Smooth muscle cell (in vitro differentiated cells): ENCODE data around the gene ZMIZ2. TPM values are rescaled to one million over a fixed set of nuclear protein-coding genes. Genes with fewer than 3 reads are reported as not detected.

Source experiments
- DNase-seq: peaks from one replicate; lab custom pipeline; 2025; ENCODE audit not compliant: unreplicated experiment; lab: John Stamatoyannopoulos, UW
- H2AFZ ChIP-seq: fragments of 200-600 bp; sonication (generic); 2 replicates; pipeline ENCODE4 v1.6.0; 2016; ENCODE audit warnings: antibody characterized with exemption, low read depth, mild to moderate bottlenecking
- H3F3A ChIP-seq: fragments of 200-600 bp; sonication (generic); 2 replicates; pipeline ENCODE4 v1.6.0; 2017; ENCODE audit warnings: antibody characterized with exemption, low read depth
- H3K27ac ChIP-seq: fragments of 200-600 bp; sonication (generic); 2 replicates; pipeline ENCODE4 v1.5.1; 2016; ENCODE audit warnings: low read depth, mild to moderate bottlenecking
- H3K27me3 ChIP-seq: fragments of 200-600 bp; sonication (generic); 2 replicates; pipeline ENCODE4 v1.6.1; 2016; ENCODE audit warnings: low read depth, mild to moderate bottlenecking
- H3K36me3 ChIP-seq: fragments of 200-600 bp; sonication (generic); 2 replicates; pipeline ENCODE4 v1.5.1; 2016; ENCODE audit warnings: low read depth
- H3K4me1 ChIP-seq: fragments of 200-600 bp; sonication (generic); 2 replicates; pipeline ENCODE4 v1.5.1; 2016; ENCODE audit warnings: low read depth
- H3K4me2 ChIP-seq: fragments of 200-600 bp; sonication (generic); 2 replicates; pipeline ENCODE4 v1.6.0; 2016; ENCODE audit warnings: mild to moderate bottlenecking
- H3K4me3 ChIP-seq: fragments of 200-600 bp; sonication (generic); 2 replicates; pipeline ENCODE4 v1.5.1; 2016; ENCODE audit warnings: mild to moderate bottlenecking
- H3K79me2 ChIP-seq: fragments of 200-600 bp; sonication (generic); 2 replicates; pipeline ENCODE4 v1.6.0; 2016; ENCODE audit warnings: low read depth, mild to moderate bottlenecking
- H3K9ac ChIP-seq: fragments of 200-600 bp; sonication (generic); 2 replicates; pipeline ENCODE4 v1.6.0; 2016; ENCODE audit warnings: low read depth
- H3K9me3 ChIP-seq: fragments of 200-600 bp; sonication (generic); replicated peaks from 2 replicates; pipeline ENCODE4 v1.5.1; 2016; ENCODE audit warnings: low read depth
- H4K20me1 ChIP-seq: fragments of 200-600 bp; sonication (generic); 2 replicates; pipeline ENCODE4 v1.6.0; 2016; ENCODE audit warnings: low read depth
- CTCF ChIP-seq: fragments of 200-600 bp; sonication (generic); IDR thresholded peaks from 2 replicates; pipeline ENCODE4 v1.5.1; 2017; ENCODE audit warnings: borderline replicate concordance, mild to moderate bottlenecking, antibody characterized with exemption; ENCODE audit not compliant: insufficient read depth, poor library complexity, severe bottlenecking
- WGBS: methylation state at CpG from one replicate; pipeline ENCODE4 v1.1.7; 2016; ENCODE audit warnings: low lambda C conversion rate; 5-methylcytosine and 5-hydroxymethylcytosine counted together
- polyA plus RNA-seq: library from polyadenylated mRNA; unstranded; fragments of >200 nt; fragmentation: Nextera tagmentation; extraction: Ambion mirVana; gene quantifications from 2 replicates; pipeline ENCODE4 v1.2.1, GENCODE V29; 2016
- total RNA-seq: library from RNA; depleted of rRNA; stranded (reverse); fragments of >200 nt; gene quantifications from 2 replicates; pipeline ENCODE4 v1.2.3, GENCODE V29; 2014

ZMIZ2 gene
- total and polyA plus RNA-seq, 2 experiments from 2014 or later, result 8.8 to 17.2 TPM

- WGBS, result 82% methylated on average over 4 of the region's 4 CpGs
- Histone ChIP-seq H3K27ac (no peak overlapping the region), H2AFZ (no peak overlapping the region), H3K4me2 (no peak overlapping the region), H3F3A (peaks cover 2% of the 10 kb centered on the region), H3K4me3 (no peak overlapping the region), H3K79me2 (no peaks in the 10 kb centered on the region), H3K9ac (no peak overlapping the region), H3K36me3 (no peaks in the 10 kb centered on the region), H3K9me3 (no peaks in the 10 kb centered on the region), H4K20me1 (peaks cover under 1% of the 10 kb centered on the region), H3K4me1 (no peaks in the 10 kb centered on the region), H3K27me3 (no peaks in the 10 kb centered on the region)
- no peak for DNase-seq
- TF ChIP-seq CTCF, result no peak
Observed at GRCh38 chr7:44808914-44809393, 60.3 kb downstream of the ZMIZ2 start.

- Histone ChIP-seq H3K4me3 (no peak overlapping the region), H3K79me2 (no peaks in the 10 kb centered on the region), H3K9me3 (no peaks in the 10 kb centered on the region), H3K4me1 (no peaks in the 10 kb centered on the region), H3K27ac (no peak overlapping the region), H3K9ac (no peak overlapping the region), H4K20me1 (no peaks in the 10 kb centered on the region), H3K27me3 (no peaks in the 10 kb centered on the region), H2AFZ (no peak overlapping the region), H3F3A (no peaks in the 10 kb centered on the region), H3K36me3 (no peaks in the 10 kb centered on the region), H3K4me2 (no peak overlapping the region)
- no peak for TF ChIP-seq CTCF
- DNase-seq, result no peak
Observed at GRCh38 chr7:44811093-44811492, 62.4 kb downstream of the ZMIZ2 start.

- Histone ChIP-seq H3K9me3 (no peaks in the 10 kb centered on the region), H3K4me3 (no peak overlapping the region), H3F3A (no peaks in the 10 kb centered on the region), H3K79me2 (no peaks in the 10 kb centered on the region), H3K9ac (no peak overlapping the region), H3K27ac (no peak overlapping the region), H4K20me1 (no peaks in the 10 kb centered on the region), H3K4me2 (no peak overlapping the region), H3K36me3 (no peaks in the 10 kb centered on the region), H3K27me3 (no peaks in the 10 kb centered on the region), H3K4me1 (no peaks in the 10 kb centered on the region), H2AFZ (no peak overlapping the region)
- no peak for TF ChIP-seq CTCF
- no peak for DNase-seq
- WGBS, result 97% methylated on average over 6 of the region's 6 CpGs
Observed at GRCh38 chr7:44811571-44811970, 62.9 kb downstream of the ZMIZ2 start.

GRCh38 chr7:44814919-44815318, 66.3 kb downstream of the ZMIZ2 start:
- no peak overlapping the region for H3K4me3 ChIP-seq
- no peaks in the 10 kb centered on the region for H3K27me3 ChIP-seq
- no peaks in the 10 kb centered on the region for H3K36me3 ChIP-seq
- no peak overlapping the region for H2AFZ ChIP-seq
- no peak for TF ChIP-seq CTCF
- H4K20me1 ChIP-seq, result no peaks in the 10 kb centered on the region
- no peak overlapping the region for H3K4me2 ChIP-seq
- no peaks in the 10 kb centered on the region for H3F3A ChIP-seq
- no peak overlapping the region for H3K9ac ChIP-seq
- no peaks in the 10 kb centered on the region for H3K79me2 ChIP-seq
- no peaks in the 10 kb centered on the region for H3K4me1 ChIP-seq
- no peak overlapping the region for H3K27ac ChIP-seq
- DNase-seq, result no peak
- H3K9me3 ChIP-seq, result no peaks in the 10 kb centered on the region
- 94% methylated on average over 2 of the region's 2 CpGs for WGBS
